K562 (cell line): ENCODE data around the gene ADAMTS1. TPM values are rescaled to one million over a fixed set of nuclear protein-coding genes. Genes with fewer than 3 reads are reported as not detected.

Experiments
- ATAC-seq: fragments of 200-7000 bp; cut with Tn5 transposase; 3 replicates; pipeline ENCODE4 v1.9.1; 2020; ENCODE audit warnings: moderate library complexity
- BruUV-seq: library from RNA; stranded (reverse); fragments of 400-500 nt; replicated peaks from 2 replicates; lab custom pipeline; 2021; lab: Mats Ljungman, UMichigan
- CTCF ChIA-PET: fragments of 300-600 bp; formaldehyde crosslinking; extraction: SDS; loops from one replicate; lab custom pipeline; 2021; ENCODE audit warnings: low intra/inter-chr PET ratio; lab: Yijun Ruan, JAX
- POLR2A ChIA-PET: fragments of 300-600, 350-650 bp; sonication (Branson Sonifier 250); formaldehyde crosslinking; extraction: SDS; loops from one replicate; lab custom pipeline; 2021; ENCODE audit warnings: antibody characterized with exemption, inconsistent platforms; lab: Yijun Ruan, JAX
- DNase-seq, 4 experiments: peaks; one replicate each; pipeline versions ENCODE4 v3.0.0 to v3.0.0-alpha.2; 2011 to 2018; ENCODE audit warnings: low spot score in 3 of 4, mixed read lengths in 3 of 4; ENCODE audit errors: extremely low read depth in 1 of 4
- FAIRE-seq: peaks from 2 replicates; lab custom pipeline; 2011; peaks lifted over from hg19 to GRCh38; lab: Jason Lieb, UNC
- H2AFZ ChIP-seq: 2 replicates; pipeline ENCODE4 v1.6.0; 2011; ENCODE audit warnings: low read depth, low read length, control low read depth, inconsistent platforms
- H3K27ac ChIP-seq: fragments of 200-600 bp; 3 replicates; pipeline ENCODE4 v1.8.0; 2011; ENCODE audit warnings: low read depth, mild to moderate bottlenecking, control low read depth, inconsistent platforms, low read length, moderate library complexity, mixed read lengths; ENCODE audit errors: extremely low read depth
- H3K27me3 ChIP-seq, 2 experiments: fragments of 300-600 bp in 1 of 2; 2 replicates in 1 of 2; 3 replicates in 1 of 2; pipeline versions ENCODE4 v1.6.0 to v1.8.0; 2011; ENCODE audit warnings: inconsistent platforms in 2 of 2, low read length in 2 of 2, mild to moderate bottlenecking in 1 of 2, mixed read lengths in 1 of 2, moderate library complexity in 1 of 2; ENCODE audit not compliant: control insufficient read depth in 2 of 2, insufficient read depth in 2 of 2
- H3K36me3 ChIP-seq: fragments of 300-600 bp; 3 replicates; pipeline ENCODE4 v1.8.0; 2011; ENCODE audit warnings: mild to moderate bottlenecking, low read length, inconsistent platforms; ENCODE audit not compliant: control insufficient read depth, insufficient read depth
- H3K4me1 ChIP-seq, 2 experiments: fragments of 200-600 bp in 1 of 2; replicated peaks in 1 of 2; 2 replicates in 1 of 2; 3 replicates in 1 of 2; pipeline versions ENCODE4 v1.5.1 to v1.8.0; 2011; ENCODE audit warnings: inconsistent platforms in 2 of 2, low read length in 2 of 2, mild to moderate bottlenecking in 1 of 2, mixed read lengths in 1 of 2, moderate library complexity in 1 of 2; ENCODE audit not compliant: control insufficient read depth in 2 of 2, insufficient read depth in 2 of 2
- H3K4me2 ChIP-seq: 2 replicates; pipeline ENCODE4 v1.6.1; 2011; ENCODE audit warnings: low read length, control low read depth, inconsistent platforms, mixed read lengths; ENCODE audit not compliant: insufficient read depth
- H3K4me3 ChIP-seq: fragments of 200-600 bp; sonication (generic), shearing (Covaris generic); 2 replicates; pipeline ENCODE4 v1.5.1; 2016; ENCODE audit warnings: control low read depth, inconsistent platforms
- H3K79me2 ChIP-seq: fragments of 200-600 bp; 3 replicates; pipeline ENCODE4 v1.8.0; 2011; ENCODE audit warnings: low read length, inconsistent platforms; ENCODE audit not compliant: control insufficient read depth, insufficient read depth
- H3K9ac ChIP-seq, 2 experiments: 2 replicates each; pipeline versions ENCODE4 v1.6.0 to v1.6.1; 2011; ENCODE audit warnings: low read depth in 2 of 2, low read length in 2 of 2, control low read depth in 1 of 2, inconsistent platforms in 1 of 2, mild to moderate bottlenecking in 1 of 2, mixed read lengths in 1 of 2; ENCODE audit not compliant: insufficient read depth in 1 of 2
- H3K9me1 ChIP-seq: one replicate; pipeline ENCODE4 v1.6.0; 2011; ENCODE audit warnings: inconsistent platforms, mild to moderate bottlenecking, low read length, moderate library complexity; ENCODE audit not compliant: control insufficient read depth, insufficient read depth
- H3K9me3 ChIP-seq: replicated peaks from 2 replicates; pipeline ENCODE4 v1.5.1; 2011; ENCODE audit warnings: low read depth, low read length, inconsistent platforms; ENCODE audit not compliant: control insufficient read depth, insufficient read depth
- H4K20me1 ChIP-seq: replicated peaks from 2 replicates; pipeline ENCODE4 v1.6.1; 2011; ENCODE audit warnings: low read length, inconsistent platforms, mixed read lengths; ENCODE audit not compliant: control insufficient read depth, insufficient read depth
- ADNP ChIP-seq: fragments of 200-800 bp; sonication (Bioruptor generic); IDR thresholded peaks from 2 replicates; pipeline ENCODE4 v1.6.1; 2016; ENCODE audit warnings: missing genetic modification characterization, missing compliant biosample characterization
- ELF1 ChIP-seq: fragments of 200-800 bp; sonication (Bioruptor generic); IDR thresholded peaks from 2 replicates; pipeline ENCODE4 v1.6.1; 2016; ENCODE audit warnings: missing genetic modification characterization, missing compliant biosample characterization
- ESRRB ChIP-seq: fragments of 250-450 bp; sonication (Bioruptor Pico); IDR thresholded peaks from 2 replicates; pipeline ENCODE4 v1.5.0; 2020; ENCODE audit warnings: mild to moderate bottlenecking, moderate library complexity, borderline replicate concordance
- FOXJ3 ChIP-seq: sonication (generic); formaldehyde crosslinking; IDR thresholded peaks from 2 replicates; pipeline ENCODE4 v1.4.0; 2020; ENCODE audit warnings: mild to moderate bottlenecking, missing genetic modification reagents
- GATA2 ChIP-seq: sonication (generic); formaldehyde crosslinking; IDR thresholded peaks from 2 replicates; pipeline ENCODE4 v1.4.0; 2020; ENCODE audit warnings: mild to moderate bottlenecking, missing genetic modification reagents
- HDAC6 ChIP-seq: IDR thresholded peaks from 2 replicates; pipeline ENCODE4 v1.6.1; 2012; ENCODE audit warnings: low read depth, mild to moderate bottlenecking, control low read depth, inconsistent platforms, low read length, moderate library complexity
- LARP7 ChIP-seq: fragments of 450-650 bp; IDR thresholded peaks from 2 replicates; pipeline ENCODE4 v1.6.1; 2016
- MAZ ChIP-seq, 2 experiments: fragments of 450-650 bp in 1 of 2; sonication (generic) in 1 of 2; formaldehyde crosslinking; IDR thresholded peaks in 1 of 2; conservative IDR thresholded peaks in 1 of 2; 2 replicates each; pipeline versions ENCODE4 v1.4.0 to v1.5.0; 2020; ENCODE audit warnings: mild to moderate bottlenecking in 1 of 2, missing genetic modification reagents in 1 of 2
- MTA1 ChIP-seq: fragments of 450-650 bp; IDR thresholded peaks from 2 replicates; pipeline ENCODE4 v1.6.1; 2017; ENCODE audit warnings: borderline replicate concordance
- SIX5 ChIP-seq, 2 experiments: IDR thresholded peaks; 2 replicates each; pipeline ENCODE4 v1.6.1; 2011; ENCODE audit warnings: low read length in 2 of 2, borderline replicate concordance in 1 of 2, low read depth in 1 of 2, mild to moderate bottlenecking in 1 of 2, moderate library complexity in 1 of 2; ENCODE audit not compliant: insufficient read depth in 1 of 2
- SREBF1 ChIP-seq: fragments of 150-350 bp; IDR thresholded peaks from 2 replicates; pipeline ENCODE4 v1.6.1; 2014; ENCODE audit warnings: antibody characterized with exemption, low read depth, low read length, borderline replicate concordance
- ZNF274 ChIP-seq: IDR thresholded peaks from 2 replicates; pipeline ENCODE4 v1.6.1; 2011; ENCODE audit warnings: low read depth, mild to moderate bottlenecking, low read length, moderate library complexity, borderline replicate concordance
- ZNF583 ChIP-seq: fragments of 250-450 bp; sonication (Bioruptor Pico); IDR thresholded peaks from 2 replicates; pipeline ENCODE4 v1.4.0; 2020
- WGBS: fragments of 100-300 bp; shearing (Covaris generic); methylation state at CpG from one replicate; pipeline ENCODE4 v1.1.6; 2016; ENCODE audit warnings: low coverage, mixed read lengths; ENCODE audit not compliant: insufficient coverage; ENCODE audit errors: missing lambda C conversion rate; 5-methylcytosine and 5-hydroxymethylcytosine counted together
- in situ Hi-C: fragments of 300-500 bp; cut with MboI; formaldehyde crosslinking; loops from 4 replicates; pipeline ENCODE4 v1.15.0; 2018; ENCODE audit warnings: inconsistent platforms, mixed read lengths
- intact Hi-C: fragments of 100-400 bp; cut with micrococcal nuclease; formaldehyde crosslinking; loops from 2 replicates; pipeline ENCODE4 v1.14.2; 2022
- polyA plus RNA-seq, 8 experiments: library from polyadenylated mRNA; depleted of rRNA in 4 of 8; stranded (reverse) in 5 of 8; unstranded in 3 of 8; fragments of >200 nt; fragmentation: Nextera tagmentation in 2 of 8; fragmentation: Illumina TruSeq in 1 of 8; extraction: Ambion mirVana in 2 of 8; extraction: Trizol in 1 of 8; gene quantifications; 2 replicates each; pipeline versions ENCODE4 v1.2.1 to v1.2.3, GENCODE V29; 2011 to 2014; ENCODE audit warnings: inconsistent platforms in 1 of 8, missing spikeins in 1 of 8
- total RNA-seq, 7 experiments: library from RNA; depleted of rRNA in 6 of 7; stranded (reverse); fragments of >200 nt in 6 of 7; fragmentation: Illumina TruSeq in 2 of 7; extraction: Trizol in 2 of 7; gene quantifications; 2 replicates each; pipeline versions ENCODE4 v1.2.1 to v1.2.3, GENCODE V29; 2011 to 2021; ENCODE audit warnings: low replicate concordance in 1 of 7
- TF ChIP-seq, protein P1 (sequence below): sonication (generic); formaldehyde crosslinking; IDR thresholded peaks from 2 replicates; pipeline ENCODE4 v1.9.0; 2022; ENCODE audit warnings: mild to moderate bottlenecking, missing genetic modification reagents
- TF ChIP-seq, protein P2 (sequence below): fragments of 450-650 bp; IDR thresholded peaks from 2 replicates; pipeline ENCODE4 v1.6.1; 2016; ENCODE audit warnings: antibody characterized with exemption
- TF ChIP-seq, protein P3 (sequence below): sonication (generic); formaldehyde crosslinking; IDR thresholded peaks from 2 replicates; pipeline ENCODE4 v1.8.1; 2022; ENCODE audit warnings: missing genetic modification reagents

ADAMTS1 gene
- total and polyA plus RNA-seq, 9 of the 15 experiments (the other 6 are each of a cell fraction or from before 2014, with no cell fraction given): 0.01 to 0.58 TPM; not detected in 7

DNA sequence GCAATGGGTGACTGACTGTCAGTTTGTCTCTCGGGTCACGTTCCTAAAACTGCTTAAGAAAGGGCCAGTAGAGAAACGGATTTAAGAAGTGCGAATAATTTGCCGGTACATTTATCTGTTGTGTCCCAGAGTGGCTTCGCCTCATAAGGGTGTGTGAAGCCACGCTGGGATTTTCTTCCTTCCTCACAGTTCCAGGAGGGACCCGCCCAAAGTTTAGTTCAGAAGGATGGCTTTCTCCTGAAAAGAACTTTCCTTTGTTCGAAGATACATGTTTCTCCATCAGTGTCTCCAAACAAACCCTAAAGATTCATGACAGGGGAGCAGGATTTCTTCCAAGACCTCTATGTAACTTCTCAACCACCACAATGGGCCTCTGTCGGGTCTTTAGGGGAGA lies 49.8 kb downstream of the ADAMTS1 start:
- DNase-seq: no peak
- H3K27ac ChIP-seq: no peak overlapping the region
- TF ChIP-seq FOXJ3 (CRISPR knock-in tag) (no peak), LARP7 (no peak), ADNP (no peak), ZNF274 (no peak), MAZ (CRISPR knock-in tag; conservative IDR thresholded peaks at IDR 0.05 in 1 of 2, IDR thresholded peaks at IDR 0.05 in 1 of 2) (no peak), HDAC6 (no peak), ZNF583 (CRISPR knock-in tag) (no peak), ELF1 (no peak), MTA1 (no peak), SIX5 (IDR thresholded peaks at IDR 0.05; ENCODE audit: borderline replicate concordance in 1 of 2, insufficient read depth in 1 of 2, low read depth in 1 of 2, low read length in 2 of 2) (no peak), GATA2 (CRISPR knock-in tag) (no peak), SREBF1 (no peak), ESRRB (no peak)
- TF ChIP-seq, protein P1, sequence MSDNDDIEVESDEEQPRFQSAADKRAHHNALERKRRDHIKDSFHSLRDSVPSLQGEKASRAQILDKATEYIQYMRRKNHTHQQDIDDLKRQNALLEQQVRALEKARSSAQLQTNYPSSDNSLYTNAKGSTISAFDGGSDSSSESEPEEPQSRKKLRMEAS: no peak
- TF ChIP-seq, protein P2, sequence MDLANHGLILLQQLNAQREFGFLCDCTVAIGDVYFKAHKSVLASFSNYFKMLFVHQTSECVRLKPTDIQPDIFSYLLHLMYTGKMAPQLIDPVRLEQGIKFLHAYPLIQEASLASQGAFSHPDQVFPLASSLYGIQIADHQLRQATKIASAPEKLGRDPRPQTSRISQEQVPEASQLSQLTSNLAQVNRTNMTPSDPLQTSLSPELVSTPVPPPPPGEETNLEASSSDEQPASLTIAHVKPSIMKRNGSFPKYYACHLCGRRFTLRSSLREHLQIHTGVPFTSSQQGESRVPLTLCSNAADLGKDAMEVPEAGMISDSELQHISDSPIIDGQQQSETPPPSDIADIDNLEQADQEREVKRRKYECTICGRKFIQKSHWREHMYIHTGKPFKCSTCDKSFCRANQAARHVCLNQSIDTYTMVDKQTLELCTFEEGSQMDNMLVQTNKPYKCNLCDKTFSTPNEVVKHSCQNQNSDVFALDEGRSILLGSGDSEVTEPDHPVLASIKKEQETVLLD: no peak
- TF ChIP-seq, protein P3, sequence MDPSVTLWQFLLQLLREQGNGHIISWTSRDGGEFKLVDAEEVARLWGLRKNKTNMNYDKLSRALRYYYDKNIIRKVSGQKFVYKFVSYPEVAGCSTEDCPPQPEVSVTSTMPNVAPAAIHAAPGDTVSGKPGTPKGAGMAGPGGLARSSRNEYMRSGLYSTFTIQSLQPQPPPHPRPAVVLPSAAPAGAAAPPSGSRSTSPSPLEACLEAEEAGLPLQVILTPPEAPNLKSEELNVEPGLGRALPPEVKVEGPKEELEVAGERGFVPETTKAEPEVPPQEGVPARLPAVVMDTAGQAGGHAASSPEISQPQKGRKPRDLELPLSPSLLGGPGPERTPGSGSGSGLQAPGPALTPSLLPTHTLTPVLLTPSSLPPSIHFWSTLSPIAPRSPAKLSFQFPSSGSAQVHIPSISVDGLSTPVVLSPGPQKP (CRISPR knock-in tag): no peak
- ChIA-PET POLR2A (no interaction called here), CTCF (no interaction called here)
- no peak overlapping the region for H3K9ac ChIP-seq
- H3K4me1 ChIP-seq: no peaks in the 10 kb centered on the region
- in situ Hi-C loops: no loop called here
- no peak for FAIRE-seq
- no peaks in the 10 kb centered on the region for H3K36me3 ChIP-seq
- no peaks in the 10 kb centered on the region for H3K27me3 ChIP-seq
- no peak overlapping the region for H2AFZ ChIP-seq
- no peak overlapping the region for H3K4me3 ChIP-seq
- H4K20me1 ChIP-seq: no peaks in the 10 kb centered on the region
- no peaks in the 10 kb centered on the region for H3K9me3 ChIP-seq
- ATAC-seq: no peak
- H3K9me1 ChIP-seq: no peaks in the 10 kb centered on the region
- BruUV-seq: no TSS peak
- H3K79me2 ChIP-seq: no peaks in the 10 kb centered on the region
- intact Hi-C loops: no loop called here
- WGBS: 1% methylated on average over 10 of the region's 10 CpGs
- H3K4me2 ChIP-seq: no peak overlapping the region
